IPS-NIHi7 (cell line): ENCODE measurements around the gene HCK.

Experiments used
- DNase-seq: peaks from one replicate; pipeline ENCODE4 v3.0.0; 2012; ENCODE audit warnings: mixed read lengths; ENCODE audit errors: extremely low spot score

Gene HCK

GRCh38 chr20:32052090-32052777 lies at the start of gene HCK:
Gene HCK (plus strand): TSS chr20:32052242.
- DNase-seq: peak; percentile 49

- DNase-seq: no peak
Observed at GRCh38 chr20:32003325-32003724, 48.7 kb upstream of the HCK start.

GRCh38 chr20:32004963-32005362 lies 47.1 kb upstream of the HCK start:
- DNase-seq: no peak

- DNase-seq: no peak
Observed at GRCh38 chr20:32006053-32006452, 46.0 kb upstream of the HCK start.

- no peak for DNase-seq
Observed at GRCh38 chr20:32006841-32007786, 44.9 kb upstream of the HCK start.

- peak; percentile 72 for DNase-seq
Observed at GRCh38 chr20:32007787-32008616, 44.0 kb upstream of the HCK start.

- no peak for DNase-seq
Observed at GRCh38 chr20:32009564-32009963, 42.5 kb upstream of the HCK start.

- no peak for DNase-seq
Observed at GRCh38 chr20:32010101-32010500, 41.9 kb upstream of the HCK start, which contains the start of gene CCM2L. Gene CCM2L (plus strand): TSS chr20:32010438. CDS start chr20:32010455, 17 bp downstream.

GRCh38 chr20:32010666-32011065 lies 41.4 kb upstream of the HCK start:
- DNase-seq: no peak

- no peak for DNase-seq
Observed at GRCh38 chr20:32012159-32012688, 39.8 kb upstream of the HCK start.

GRCh38 chr20:32013326-32013725 lies 38.7 kb upstream of the HCK start:
- no peak for DNase-seq

- peak; percentile 88 for DNase-seq
Observed at GRCh38 chr20:32017711-32018251, 34.3 kb upstream of the HCK start.

- DNase-seq: peak; percentile 90
Observed at GRCh38 chr20:32018269-32019155, 33.5 kb upstream of the HCK start.

- peak; percentile 87 for DNase-seq
Observed at GRCh38 chr20:32019156-32019510, 32.9 kb upstream of the HCK start.

- no peak for DNase-seq
Observed at GRCh38 chr20:32019563-32020463, 32.2 kb upstream of the HCK start.

GRCh38 chr20:32021091-32021490 lies 31.0 kb upstream of the HCK start:
- DNase-seq: no peak

- no peak for DNase-seq
Observed at GRCh38 chr20:32024683-32025295, 27.3 kb upstream of the HCK start.

- no peak for DNase-seq
Observed at GRCh38 chr20:32027643-32028042, 24.4 kb upstream of the HCK start.
